MCF 10A (cell line): ENCODE measurements around the gene CEP83. TPM values are rescaled to one million over a fixed set of nuclear protein-coding genes. Genes with fewer than 3 reads are reported as not detected.

ENCODE experiments used
- BruUV-seq: library from RNA; stranded (reverse); fragments of 400-500 nt; replicated peaks from 2 replicates; lab custom pipeline; 2021; lab: Mats Ljungman, UMichigan
- CTCF ChIA-PET: fragments of 300-600 bp; sonication (Branson Sonifier 250); formaldehyde crosslinking; extraction: SDS; loops from one replicate; lab custom pipeline; 2021; ENCODE audit warnings: antibody characterized with exemption, inconsistent platforms; lab: Yijun Ruan, JAX
- POLR2A ChIA-PET: fragments of 300-600, 350-650 bp; sonication (Branson Sonifier 250); formaldehyde crosslinking; extraction: SDS; loops from one replicate; lab custom pipeline; 2020; ENCODE audit warnings: antibody characterized with exemption, inconsistent platforms; lab: Yijun Ruan, JAX
- DNase-seq: peaks from one replicate; pipeline ENCODE4 v3.0.0-alpha.2; 2018; ENCODE audit not compliant: unreplicated experiment
- H3K27ac Mint-ChIP-seq: one replicate; pipeline ENCODE4 v1.8.0; 2022; ENCODE audit warnings: mild to moderate bottlenecking, low read depth, mixed read lengths; ENCODE audit not compliant: unreplicated experiment
- H3K27me3 Mint-ChIP-seq: one replicate; pipeline ENCODE4 v1.8.0; 2022; ENCODE audit warnings: mixed read lengths; ENCODE audit not compliant: insufficient read depth, unreplicated experiment
- H3K36me3 Mint-ChIP-seq: one replicate; pipeline ENCODE4 v1.8.0; 2022; ENCODE audit warnings: mild to moderate bottlenecking, moderate library complexity, mixed read lengths; ENCODE audit not compliant: insufficient read depth, unreplicated experiment
- H3K4me1 Mint-ChIP-seq: one replicate; pipeline ENCODE4 v1.8.0; 2022; ENCODE audit warnings: mixed read lengths; ENCODE audit not compliant: insufficient read depth, unreplicated experiment
- H3K4me3 Mint-ChIP-seq: one replicate; pipeline ENCODE4 v1.8.0; 2022; ENCODE audit warnings: mild to moderate bottlenecking, moderate library complexity, mixed read lengths; ENCODE audit not compliant: unreplicated experiment
- H3K9me3 Mint-ChIP-seq: one replicate; pipeline ENCODE4 v1.8.0; 2022; ENCODE audit warnings: mixed read lengths; ENCODE audit not compliant: unreplicated experiment
- intact Hi-C: fragments of 100-400 bp; cut with micrococcal nuclease; formaldehyde crosslinking; loops from 2 replicates; pipeline ENCODE4 v1.14.1; 2022
- total RNA-seq: library from RNA; stranded (reverse); gene quantifications from 2 replicates; pipeline ENCODE4 v1.2.3, GENCODE V29; 2022
- TF ChIP-seq, protein P1 (sequence below): fragments of 200-600 bp; IDR thresholded peaks from one replicate; pipeline ENCODE4 v1.8.0; 2022; ENCODE audit warnings: antibody characterized with exemption, mild to moderate bottlenecking; ENCODE audit not compliant: unreplicated experiment

Gene CEP83
- total RNA-seq, 1 experiment from 2014 or later, result 28.1 TPM

DNA sequence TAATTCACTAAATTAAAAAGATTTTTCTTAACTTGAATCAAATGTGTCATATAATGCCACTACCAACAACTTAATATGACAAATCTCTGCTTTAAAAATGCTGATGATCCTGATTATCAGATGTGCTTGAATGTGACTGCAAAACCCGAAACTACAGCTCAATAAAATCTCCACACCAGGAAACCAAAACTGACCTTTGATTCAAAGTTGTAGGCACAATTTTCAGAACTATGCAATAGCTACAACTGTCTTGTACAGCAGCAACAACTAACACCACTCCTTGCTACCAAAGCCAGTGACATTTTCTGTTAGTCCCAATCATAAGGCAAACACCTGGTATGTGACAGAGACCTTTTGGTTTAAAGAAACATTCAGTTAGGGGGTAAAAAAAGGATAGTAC is 147.3 kb downstream of the CEP83 start:
- POLR2A ChIA-PET, result no interaction called here
- DNase-seq, result no peak
- Mint-ChIP-seq H3K9me3 (no peaks in the 10 kb centered on the region), H3K4me3 (no peak overlapping the region), H3K27me3 (no peaks in the 10 kb centered on the region), H3K27ac (no peak overlapping the region), H3K36me3 (peaks cover 20% of the 10 kb centered on the region), H3K4me1 (no peaks in the 10 kb centered on the region)
- TF ChIP-seq, protein P1, sequence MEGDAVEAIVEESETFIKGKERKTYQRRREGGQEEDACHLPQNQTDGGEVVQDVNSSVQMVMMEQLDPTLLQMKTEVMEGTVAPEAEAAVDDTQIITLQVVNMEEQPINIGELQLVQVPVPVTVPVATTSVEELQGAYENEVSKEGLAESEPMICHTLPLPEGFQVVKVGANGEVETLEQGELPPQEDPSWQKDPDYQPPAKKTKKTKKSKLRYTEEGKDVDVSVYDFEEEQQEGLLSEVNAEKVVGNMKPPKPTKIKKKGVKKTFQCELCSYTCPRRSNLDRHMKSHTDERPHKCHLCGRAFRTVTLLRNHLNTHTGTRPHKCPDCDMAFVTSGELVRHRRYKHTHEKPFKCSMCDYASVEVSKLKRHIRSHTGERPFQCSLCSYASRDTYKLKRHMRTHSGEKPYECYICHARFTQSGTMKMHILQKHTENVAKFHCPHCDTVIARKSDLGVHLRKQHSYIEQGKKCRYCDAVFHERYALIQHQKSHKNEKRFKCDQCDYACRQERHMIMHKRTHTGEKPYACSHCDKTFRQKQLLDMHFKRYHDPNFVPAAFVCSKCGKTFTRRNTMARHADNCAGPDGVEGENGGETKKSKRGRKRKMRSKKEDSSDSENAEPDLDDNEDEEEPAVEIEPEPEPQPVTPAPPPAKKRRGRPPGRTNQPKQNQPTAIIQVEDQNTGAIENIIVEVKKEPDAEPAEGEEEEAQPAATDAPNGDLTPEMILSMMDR, result no peak
- CTCF ChIA-PET, result no interaction called here
- BruUV-seq, result no TSS peak
- intact Hi-C loops, result no loop called here

GRCh38 chr12:94309373-94309772 is 150.3 kb downstream of the CEP83 start:
- POLR2A ChIA-PET, result no interaction called here
- Mint-ChIP-seq H3K36me3 (peaks cover 32% of the 10 kb centered on the region), H3K9me3 (no peaks in the 10 kb centered on the region), H3K4me1 (no peaks in the 10 kb centered on the region), H3K27me3 (no peaks in the 10 kb centered on the region), H3K4me3 (no peak overlapping the region), H3K27ac (no peak overlapping the region)
- CTCF ChIA-PET, result no interaction called here
- no TSS peak for BruUV-seq
- DNase-seq, result no peak
- intact Hi-C loops, result no loop called here
- TF ChIP-seq, protein P1, result no peak

- peaks cover 35% of the 10 kb centered on the region for H3K36me3 Mint-ChIP-seq
- BruUV-seq, result no TSS peak
Measured at GRCh38 chr12:94308612-94309011, 151.1 kb downstream of the CEP83 start.

DNA sequence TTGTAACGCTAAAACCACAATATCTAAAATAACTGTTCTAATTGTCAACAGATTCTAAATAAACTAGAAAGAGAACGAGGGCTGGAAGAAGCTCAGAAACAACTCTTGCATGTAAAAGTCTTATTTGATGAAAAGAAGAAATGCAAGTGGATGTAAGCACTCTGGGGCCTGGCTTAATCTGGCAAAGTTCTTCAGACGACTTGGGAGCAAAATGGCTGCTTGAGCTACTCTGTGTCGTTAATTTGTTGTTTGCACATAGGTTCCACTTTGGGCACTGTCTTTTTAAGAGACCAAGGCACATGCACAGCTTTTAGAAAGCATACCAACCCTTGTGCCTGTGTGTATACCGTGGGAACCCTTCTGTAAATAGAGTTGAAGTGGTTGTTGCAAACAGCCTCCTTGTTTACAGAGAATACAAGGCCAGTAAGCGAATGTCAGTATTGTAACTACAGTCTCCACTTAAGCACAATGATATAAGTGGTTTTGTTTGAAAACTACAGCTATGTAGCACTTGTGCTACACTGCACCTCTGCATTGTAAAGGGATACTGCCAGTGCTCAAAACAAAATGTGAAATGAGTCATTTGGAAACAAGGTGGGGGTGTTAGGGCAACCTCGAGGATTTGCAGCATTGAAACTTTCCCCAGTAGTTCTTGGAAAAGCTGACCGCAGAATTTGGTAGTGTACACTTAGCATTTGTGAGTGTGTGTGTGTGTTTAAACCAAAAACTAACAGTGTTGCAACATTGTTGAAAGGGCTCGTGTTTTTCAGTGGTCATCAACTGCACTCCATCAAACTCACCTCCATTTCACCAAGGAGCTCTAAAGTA is 154.3 kb downstream of the CEP83 start:
- TF ChIP-seq, protein P1, result no peak
- intact Hi-C loops, result no loop called here
- ChIA-PET CTCF (interaction anchor here (0.6 kb wide), 1 partner anchor 163 kb away, joined by 6 read pairs; no protein-coding TSS in a partner anchor), POLR2A (no interaction called here)
- no peak overlapping the region for H3K27ac Mint-ChIP-seq
- no TSS peak for BruUV-seq
- H3K4me3 Mint-ChIP-seq, result no peak overlapping the region
- peaks cover 39% of the 10 kb centered on the region for H3K36me3 Mint-ChIP-seq
- no peaks in the 10 kb centered on the region for H3K9me3 Mint-ChIP-seq
- no peaks in the 10 kb centered on the region for H3K27me3 Mint-ChIP-seq
- H3K4me1 Mint-ChIP-seq, result no peaks in the 10 kb centered on the region
- DNase-seq, result no peak

More at GRCh38 chr12:94308612-94309011, 151.1 kb downstream of the CEP83 start:
- no peak for DNase-seq
- intact Hi-C loops, result no loop called here
- no peak overlapping the region for H3K4me3 Mint-ChIP-seq
- POLR2A ChIA-PET, result no interaction called here
- H3K27ac Mint-ChIP-seq, result no peak overlapping the region
- H3K9me3 Mint-ChIP-seq, result no peaks in the 10 kb centered on the region
- no peaks in the 10 kb centered on the region for H3K27me3 Mint-ChIP-seq
- H3K4me1 Mint-ChIP-seq, result no peaks in the 10 kb centered on the region
- TF ChIP-seq, protein P1, result no peak
- CTCF ChIA-PET, result no interaction called here
